HG03378 (cell line): ENCODE data around the gene IL21R.
A peak's percentile ranks its signal among the peaks of the same experiment; 100 is the strongest.

Source experiments
- ATAC-seq: cut with Tn5 transposase; IDR thresholded peaks from one replicate; pipeline ENCODE4 v1.9.1; 2021; ENCODE audit warnings: mild to moderate bottlenecking, moderate library complexity; ENCODE audit not compliant: unreplicated experiment

Gene IL21R

DNA sequence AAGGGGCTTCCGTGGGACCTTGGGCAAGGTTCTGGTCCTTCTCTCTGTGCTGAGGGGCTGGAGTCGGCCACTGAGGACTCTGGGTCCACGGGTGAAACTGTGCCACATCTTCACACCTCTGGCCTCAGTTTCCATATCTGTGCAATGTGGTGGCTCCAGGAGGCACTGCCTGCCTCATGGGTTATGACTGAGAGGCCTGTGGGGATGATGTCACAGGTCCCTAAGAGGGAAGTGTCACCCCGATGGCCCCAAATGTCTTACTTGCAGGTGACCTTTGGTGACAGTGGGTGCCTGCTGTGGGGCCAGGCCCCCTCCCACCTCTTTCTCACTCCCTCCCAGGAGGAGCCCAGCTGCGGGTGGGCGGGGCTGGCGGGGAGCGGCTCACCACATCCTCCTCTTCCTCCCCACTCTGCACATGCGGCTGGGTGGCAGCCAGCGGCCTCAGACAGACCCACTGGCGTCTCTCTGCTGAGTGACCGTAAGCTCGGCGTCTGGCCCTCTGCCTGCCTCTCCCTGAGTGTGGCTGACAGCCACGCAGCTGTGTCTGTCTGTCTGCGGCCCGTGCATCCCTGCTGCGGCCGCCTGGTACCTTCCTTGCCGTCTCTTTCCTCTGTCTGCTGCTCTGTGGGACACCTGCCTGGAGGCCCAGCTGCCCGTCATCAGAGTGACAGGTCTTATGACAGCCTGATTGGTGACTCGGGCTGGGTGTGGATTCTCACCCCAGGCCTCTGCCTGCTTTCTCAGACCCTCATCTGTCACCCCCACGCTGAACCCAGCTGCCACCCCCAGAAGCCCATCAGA, at the start of gene IL21R:
Gene IL21R, plus strand, starts transcription at position 407 of the 801 bp plus-strand sequence. CDS start 27,898 bp downstream, outside the sequence.
- ATAC-seq: peak; percentile 45

DNA sequence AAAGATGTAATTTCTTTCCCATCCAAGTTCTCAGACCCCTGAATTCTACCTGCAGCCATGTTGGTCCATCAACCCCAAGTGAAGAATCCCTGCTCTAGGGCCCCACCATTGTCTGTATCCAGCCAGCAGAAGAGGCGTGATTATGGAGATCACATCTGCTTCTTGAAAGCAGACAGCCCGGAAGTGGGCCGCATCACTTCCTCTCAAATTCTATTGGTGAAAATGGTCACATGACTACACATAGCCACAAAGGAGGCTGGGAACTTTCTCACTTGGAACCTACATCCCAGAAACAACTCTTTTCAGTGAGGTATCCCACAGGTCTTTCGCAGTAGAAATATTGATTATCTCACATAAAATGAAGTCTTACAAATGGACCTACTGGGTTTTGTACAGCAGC, 48.1 kb upstream of the IL21R start:
- ATAC-seq: no peak

DNA sequence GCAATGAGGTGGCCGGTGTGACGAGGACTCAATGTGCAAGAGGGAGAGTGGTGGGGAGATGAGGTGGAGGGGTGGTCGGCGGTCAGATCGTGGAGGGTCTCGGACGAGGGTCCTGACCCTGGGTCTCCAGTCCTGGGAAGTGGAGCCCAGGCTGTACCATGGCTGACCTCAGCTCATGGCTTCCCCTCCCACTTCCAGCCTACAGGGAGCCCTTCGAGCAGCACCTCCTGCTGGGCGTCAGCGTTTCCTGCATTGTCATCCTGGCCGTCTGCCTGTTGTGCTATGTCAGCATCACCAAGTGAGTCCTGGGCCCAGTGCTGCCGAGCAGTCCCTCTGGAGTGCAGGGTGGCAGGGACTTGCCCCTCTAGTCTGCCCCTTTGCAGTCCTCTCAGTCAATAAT, 46.4 kb upstream of the IL21R start:
- no peak for ATAC-seq

DNA sequence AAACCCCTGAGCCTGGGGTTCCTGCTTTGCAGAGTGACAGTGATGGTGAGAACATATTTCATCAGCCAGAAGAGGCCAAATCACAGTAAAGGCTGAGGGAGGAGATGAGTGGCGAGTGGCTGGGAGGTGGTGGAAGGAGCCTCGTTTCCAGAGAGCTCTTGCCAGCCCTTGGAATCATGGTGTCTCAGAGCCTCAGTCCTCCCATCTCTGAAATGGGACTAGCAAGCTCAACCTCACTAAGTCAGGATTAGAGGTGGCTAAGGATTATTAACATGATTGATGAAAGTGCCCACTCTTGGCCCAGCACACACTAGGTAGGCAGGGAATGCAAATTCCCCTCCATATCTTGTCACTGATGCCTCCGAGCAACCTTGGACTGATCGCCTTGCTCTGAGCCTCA, 45.2 kb upstream of the IL21R start:
- no peak for ATAC-seq

DNA sequence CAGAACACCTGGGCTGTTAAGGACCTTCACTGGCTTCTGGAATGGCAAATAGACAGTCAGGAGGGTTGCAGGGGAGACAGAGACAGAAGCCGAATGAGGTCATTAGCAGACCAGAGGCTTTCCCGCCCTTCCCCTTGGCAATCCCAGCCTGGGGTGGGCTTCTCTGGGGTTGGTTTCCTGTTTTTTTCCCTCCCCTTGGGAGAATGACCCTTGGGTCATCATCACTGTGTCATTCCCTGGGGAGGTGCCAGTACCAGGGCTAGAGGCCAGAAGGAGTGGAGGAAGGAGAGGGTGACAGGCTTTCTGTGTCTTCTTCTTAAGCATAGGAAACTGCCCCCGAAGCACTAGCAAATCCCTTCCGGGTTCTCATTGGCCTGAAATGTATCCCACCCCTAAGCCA, 42.9 kb upstream of the IL21R start:
- no peak for ATAC-seq

DNA sequence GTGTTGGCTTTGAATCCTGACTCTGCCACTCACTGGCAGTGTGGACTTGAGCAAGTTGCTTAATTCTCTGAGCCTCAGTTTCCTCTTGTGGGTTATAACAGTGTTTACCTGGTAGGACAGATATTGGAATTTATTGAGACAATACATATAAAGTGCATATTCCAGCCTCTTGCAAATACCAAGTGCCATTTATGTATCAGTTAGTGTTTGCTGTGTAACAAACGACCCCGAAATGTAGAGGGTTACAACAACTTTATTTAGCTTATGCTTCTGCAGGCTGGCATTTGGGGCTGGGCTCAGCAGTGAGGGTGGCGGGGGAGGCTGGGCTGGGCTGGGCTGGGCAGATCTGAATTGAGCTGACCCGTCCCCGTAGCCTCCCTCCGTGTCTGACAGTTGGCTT, 42.4 kb upstream of the IL21R start:
- no peak for ATAC-seq

DNA sequence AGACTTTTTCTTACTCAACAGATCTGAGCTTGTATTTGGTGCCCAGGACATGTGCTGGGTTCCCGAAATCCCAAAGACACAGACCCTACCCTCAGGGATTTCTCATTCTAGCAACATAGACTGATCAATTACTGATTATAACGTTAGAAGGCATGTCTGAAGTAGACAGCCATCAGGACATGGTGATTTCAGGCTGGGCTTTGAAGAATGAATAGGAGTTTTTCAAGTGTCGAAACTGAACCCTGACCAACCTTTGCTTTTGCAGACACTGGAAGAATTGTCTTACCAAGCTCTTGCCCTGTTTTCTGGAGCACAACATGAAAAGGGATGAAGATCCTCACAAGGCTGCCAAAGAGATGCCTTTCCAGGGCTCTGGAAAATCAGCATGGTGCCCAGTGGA, 40.0 kb upstream of the IL21R start:
- no peak for ATAC-seq

DNA sequence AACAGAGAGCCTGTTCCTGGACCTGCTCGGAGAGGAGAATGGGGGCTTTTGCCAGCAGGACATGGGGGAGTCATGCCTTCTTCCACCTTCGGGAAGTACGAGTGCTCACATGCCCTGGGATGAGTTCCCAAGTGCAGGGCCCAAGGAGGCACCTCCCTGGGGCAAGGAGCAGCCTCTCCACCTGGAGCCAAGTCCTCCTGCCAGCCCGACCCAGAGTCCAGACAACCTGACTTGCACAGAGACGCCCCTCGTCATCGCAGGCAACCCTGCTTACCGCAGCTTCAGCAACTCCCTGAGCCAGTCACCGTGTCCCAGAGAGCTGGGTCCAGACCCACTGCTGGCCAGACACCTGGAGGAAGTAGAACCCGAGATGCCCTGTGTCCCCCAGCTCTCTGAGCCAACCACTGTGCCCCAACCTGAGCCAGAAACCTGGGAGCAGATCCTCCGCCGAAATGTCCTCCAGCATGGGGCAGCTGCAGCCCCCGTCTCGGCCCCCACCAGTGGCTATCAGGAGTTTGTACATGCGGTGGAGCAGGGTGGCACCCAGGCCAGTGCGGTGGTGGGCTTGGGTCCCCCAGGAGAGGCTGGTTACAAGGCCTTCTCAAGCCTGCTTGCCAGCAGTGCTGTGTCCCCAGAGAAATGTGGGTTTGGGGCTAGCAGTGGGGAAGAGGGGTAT, 39.3 kb upstream of the IL21R start:
- no peak for ATAC-seq

DNA sequence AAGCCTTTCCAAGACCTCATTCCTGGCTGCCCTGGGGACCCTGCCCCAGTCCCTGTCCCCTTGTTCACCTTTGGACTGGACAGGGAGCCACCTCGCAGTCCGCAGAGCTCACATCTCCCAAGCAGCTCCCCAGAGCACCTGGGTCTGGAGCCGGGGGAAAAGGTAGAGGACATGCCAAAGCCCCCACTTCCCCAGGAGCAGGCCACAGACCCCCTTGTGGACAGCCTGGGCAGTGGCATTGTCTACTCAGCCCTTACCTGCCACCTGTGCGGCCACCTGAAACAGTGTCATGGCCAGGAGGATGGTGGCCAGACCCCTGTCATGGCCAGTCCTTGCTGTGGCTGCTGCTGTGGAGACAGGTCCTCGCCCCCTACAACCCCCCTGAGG, 38.7 kb upstream of the IL21R start:
- no peak for ATAC-seq

DNA sequence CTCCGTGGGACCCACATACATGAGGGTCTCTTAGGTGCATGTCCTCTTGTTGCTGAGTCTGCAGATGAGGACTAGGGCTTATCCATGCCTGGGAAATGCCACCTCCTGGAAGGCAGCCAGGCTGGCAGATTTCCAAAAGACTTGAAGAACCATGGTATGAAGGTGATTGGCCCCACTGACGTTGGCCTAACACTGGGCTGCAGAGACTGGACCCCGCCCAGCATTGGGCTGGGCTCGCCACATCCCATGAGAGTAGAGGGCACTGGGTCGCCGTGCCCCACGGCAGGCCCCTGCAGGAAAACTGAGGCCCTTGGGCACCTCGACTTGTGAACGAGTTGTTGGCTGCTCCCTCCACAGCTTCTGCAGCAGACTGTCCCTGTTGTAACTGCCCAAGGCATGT, 38.2 kb upstream of the IL21R start:
- ATAC-seq: no peak

DNA sequence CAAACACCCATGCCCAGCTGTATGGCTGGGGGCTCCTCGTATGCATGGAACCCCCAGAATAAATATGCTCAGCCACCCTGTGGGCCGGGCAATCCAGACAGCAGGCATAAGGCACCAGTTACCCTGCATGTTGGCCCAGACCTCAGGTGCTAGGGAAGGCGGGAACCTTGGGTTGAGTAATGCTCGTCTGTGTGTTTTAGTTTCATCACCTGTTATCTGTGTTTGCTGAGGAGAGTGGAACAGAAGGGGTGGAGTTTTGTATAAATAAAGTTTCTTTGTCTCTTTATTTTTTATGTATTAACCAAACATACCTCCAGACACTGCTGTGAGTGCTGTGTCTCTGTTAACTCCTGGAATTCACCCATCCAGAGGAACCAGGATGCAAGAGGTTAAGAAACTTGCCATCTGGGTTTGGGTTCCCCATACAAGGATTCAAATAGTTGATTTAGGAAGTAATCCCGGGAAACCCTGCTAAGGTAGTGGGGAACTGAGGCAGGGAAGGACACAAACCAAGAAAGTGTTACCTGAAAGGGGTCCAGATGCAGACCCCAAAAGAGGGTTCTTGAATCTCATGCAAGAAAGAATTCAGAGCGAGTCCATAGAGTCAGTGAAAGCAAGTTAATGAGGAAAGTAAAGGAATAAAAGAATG, 37.4 kb upstream of the IL21R start:
- no peak for ATAC-seq

DNA sequence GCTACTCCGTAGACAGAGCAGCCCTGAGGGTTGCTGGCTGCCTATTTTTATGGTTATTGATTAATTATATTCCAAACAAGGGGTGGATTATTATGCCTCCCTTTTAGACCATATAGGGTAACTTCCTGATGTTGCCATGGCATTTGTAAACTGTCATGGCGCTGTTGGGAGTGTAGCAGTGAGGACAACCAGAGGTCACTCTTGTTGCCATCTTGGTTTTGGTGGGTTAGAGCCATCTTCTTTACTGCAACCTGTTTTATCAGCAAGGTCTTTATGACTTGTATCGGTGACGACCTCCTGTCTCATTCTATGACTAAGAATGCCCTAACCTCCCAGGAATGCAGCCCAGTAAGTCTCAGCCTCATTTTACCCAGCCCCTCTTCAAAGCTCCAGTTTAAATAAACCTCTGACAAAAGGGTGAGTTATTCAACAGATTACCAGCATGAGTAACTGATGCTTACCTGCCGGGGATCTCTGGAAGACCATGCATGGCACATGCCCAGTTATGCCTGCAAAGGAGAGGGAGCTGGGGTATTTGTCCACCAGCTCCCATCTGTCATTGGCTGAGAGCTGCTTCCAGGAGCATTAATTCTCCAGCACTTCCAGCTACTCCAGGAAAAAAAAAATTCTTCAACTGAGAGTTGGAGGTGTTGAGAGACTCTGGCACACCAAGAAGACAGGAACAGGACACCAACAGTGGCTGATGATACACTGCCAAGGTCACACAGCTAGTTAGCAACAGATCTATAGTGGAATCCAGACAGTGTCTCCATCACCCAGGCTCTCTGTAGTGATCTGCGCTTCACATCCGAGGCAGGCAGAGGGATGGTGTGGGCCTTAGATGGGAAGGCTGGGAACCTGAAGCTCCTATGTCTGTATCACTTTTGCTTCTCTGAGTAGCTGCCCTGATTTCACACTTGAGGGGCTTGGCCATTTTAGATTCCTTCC, 36.6 kb upstream of the IL21R start:
- no peak for ATAC-seq

DNA sequence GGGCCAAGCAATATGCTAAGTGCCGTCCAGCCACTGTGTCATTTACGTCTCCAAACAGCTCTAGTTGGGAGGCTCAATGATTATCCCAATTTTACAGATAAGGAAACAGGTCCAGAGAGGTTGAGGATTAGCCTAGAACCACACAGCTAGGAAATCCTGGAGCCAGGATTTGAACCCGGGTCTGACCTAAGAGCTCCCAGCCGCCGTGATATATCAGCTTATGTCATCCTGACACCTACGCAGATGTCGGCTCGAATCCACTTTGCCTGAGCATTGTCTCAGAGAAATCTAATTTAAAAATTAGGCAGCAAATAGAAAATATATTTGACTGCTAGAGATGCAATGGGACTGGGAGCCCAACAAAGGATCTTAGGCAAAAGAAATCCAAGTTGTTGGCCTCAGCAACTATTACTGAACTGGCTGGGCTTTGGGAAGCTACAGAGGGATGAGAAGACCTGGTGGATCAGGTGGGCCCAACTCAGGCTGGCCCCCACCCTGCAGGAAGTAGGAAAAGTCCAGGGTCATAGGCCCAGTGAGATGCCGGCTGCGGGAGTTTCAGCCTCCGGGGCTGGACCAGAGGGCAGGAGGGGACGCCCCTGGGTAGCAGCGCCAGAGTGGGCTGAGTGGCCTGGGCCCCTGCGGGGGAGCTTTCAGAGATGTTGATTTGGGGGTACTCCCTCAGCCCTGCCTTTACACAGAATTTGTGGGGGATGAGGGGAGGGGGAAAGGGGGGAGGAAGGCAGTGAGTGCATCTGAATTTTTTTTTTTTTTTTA, 35.1 kb upstream of the IL21R start:
- ATAC-seq: no peak

DNA sequence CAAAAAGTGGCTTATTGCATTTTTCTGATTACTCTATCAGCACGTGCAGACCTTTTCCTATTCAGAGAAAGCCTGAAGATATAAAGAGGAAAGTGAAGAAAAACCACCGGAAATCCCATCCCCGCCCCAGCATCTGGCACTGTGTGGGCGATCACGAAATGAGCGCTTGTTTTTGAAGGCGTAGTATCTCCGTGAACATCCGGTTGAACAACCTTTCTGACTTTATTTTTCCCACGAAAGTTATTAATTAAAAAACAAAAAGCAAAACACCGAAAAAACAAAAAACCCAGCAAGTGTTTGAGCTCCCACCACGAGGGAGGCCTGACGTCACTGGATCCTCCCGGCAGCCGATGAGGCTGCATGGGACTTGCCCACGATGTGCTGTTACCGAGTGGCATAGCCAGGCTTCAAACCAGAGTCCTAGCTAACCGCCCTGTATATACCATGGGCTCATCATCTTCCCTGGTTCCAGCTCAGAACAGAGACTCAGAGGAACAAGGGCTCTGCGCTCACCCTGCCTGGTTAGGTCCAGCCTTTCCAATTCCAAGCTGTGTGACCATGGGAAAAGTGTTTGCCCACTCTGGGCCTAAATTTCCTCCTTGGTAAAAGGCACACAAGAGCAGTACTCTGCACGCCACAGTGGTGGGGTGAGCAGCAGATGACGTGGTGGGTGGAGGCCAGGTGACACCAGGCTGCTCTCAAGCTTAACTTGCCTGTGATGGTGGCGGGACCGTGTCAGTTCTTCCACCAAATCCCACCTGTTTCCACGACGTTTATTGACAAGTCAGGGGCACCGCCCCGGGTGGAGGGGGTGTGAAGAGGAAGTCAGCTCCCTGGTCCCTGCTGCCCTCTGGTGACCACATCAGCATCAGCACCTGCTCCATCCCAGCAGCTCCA, 34.3 kb upstream of the IL21R start:
- peak; percentile 70 for ATAC-seq

DNA sequence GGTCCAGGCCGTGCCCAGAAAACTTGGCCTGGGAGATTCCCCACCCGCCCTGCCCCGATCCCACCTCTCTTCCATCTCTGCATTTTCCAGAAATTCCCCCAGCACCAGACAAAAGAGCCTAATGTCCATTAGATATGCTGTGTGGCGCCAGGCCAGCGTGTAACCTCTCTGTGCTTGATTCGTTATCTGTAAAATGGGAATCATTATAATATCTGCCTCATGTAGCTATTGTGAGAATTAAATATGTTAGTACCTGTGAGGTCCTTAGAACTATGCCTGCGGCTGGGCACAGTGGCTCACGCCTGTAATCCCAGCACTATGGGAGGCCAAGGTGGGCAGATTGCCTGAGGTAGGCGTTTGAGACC, 33.6 kb upstream of the IL21R start:
- no peak for ATAC-seq

DNA sequence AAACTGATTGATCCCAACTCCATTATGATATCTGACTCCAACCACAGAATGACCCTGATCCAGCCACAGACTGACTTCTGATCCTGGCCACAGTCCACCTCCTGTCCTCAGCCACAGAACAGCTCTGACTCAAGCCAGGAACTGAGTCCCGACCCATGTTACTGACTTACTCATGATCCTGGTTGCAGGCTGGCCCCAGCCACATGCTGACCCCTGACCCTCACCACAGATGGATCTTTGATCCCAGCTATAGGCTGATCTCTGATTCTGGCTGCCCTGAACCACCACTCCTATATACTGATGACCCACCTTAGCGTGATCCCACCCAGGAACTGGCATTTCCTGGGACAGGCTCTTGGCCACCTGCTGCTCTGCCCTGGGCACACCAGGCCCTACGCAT, 32.2 kb upstream of the IL21R start:
- ATAC-seq: no peak

DNA sequence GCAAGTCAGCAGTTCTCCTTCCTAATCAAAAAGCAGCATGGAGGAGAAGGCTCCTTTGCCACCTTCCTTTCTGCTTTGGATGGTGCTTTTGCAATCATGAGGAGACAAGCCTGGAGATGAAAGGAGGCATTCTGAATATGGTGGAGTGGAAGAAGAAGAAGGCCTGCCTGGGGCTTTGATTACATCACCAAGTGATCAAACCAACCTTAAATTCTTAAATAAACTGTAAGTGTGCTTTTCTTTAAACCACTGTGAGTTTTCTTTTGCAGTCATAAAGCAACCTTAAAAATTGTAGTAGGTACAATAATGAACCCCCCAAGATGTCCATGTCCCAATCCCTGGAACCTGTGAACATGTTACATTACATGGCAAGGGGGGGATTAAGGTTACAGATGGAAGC, 31.7 kb upstream of the IL21R start:
- ATAC-seq: no peak

DNA sequence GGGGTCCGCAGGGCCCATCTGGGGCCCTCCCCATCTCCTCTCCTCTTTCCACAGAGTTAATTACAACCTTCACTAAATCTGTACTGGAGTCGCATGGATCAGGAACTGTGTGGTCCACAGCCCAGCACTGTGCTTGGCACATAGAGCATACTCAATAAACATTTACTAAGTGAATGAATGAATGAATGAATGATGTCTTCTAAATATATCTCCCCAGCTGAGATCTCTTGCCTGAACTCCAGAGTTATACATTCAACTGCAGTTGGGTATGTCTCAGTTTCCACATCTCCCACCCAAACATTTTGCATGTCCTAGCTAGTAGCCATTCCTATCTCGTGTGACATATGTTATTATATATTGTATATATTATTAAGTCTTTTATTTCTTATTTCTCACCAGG, 28.7 kb upstream of the IL21R start:
- ATAC-seq: no peak

DNA sequence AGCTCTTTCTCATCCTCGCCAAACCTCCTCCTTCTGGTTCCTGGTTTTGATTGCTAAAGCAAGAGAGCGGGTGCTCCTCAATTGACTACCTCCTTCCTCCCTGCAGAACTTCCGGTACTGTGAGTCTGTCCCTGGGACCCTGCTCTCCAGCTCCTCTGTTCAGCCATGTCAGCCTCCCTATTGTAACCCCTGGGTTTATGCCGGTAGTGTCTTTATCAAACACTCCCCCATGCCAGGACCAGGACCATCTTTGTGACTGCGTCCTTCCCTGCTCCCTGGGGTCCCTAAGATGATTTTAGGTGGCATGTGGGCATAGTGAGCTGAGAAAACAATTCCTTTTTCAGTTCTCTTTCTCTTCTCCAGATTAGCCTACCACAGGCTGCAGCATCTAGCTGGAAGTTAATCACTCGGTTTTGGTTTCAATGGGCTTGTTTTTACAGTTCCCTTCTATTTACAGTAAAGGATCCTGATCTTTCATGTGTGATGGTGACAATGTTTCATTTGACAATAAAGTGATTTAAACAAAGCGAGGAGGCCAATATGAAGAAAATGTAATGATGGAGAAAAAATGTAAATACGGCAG, 27.7 kb upstream of the IL21R start:
- peak; percentile 37 for ATAC-seq
